CD14-positive monocyte (primary cell): ENCODE data around the gene FXYD2. TPM values are rescaled to one million over a fixed set of nuclear protein-coding genes. Genes with fewer than 3 reads are reported as not detected.

ENCODE experiments used
- DNase-seq, 3 donors: peaks; one replicate each; pipeline ENCODE4 v3.0.0-alpha.2; 2011 to 2022
- H2AFZ ChIP-seq: 2 replicates; pipeline ENCODE4 v1.6.0; 2012; ENCODE audit warnings: mild to moderate bottlenecking, low read depth, low read length, inconsistent platforms; ENCODE audit not compliant: insufficient read depth, poor library complexity, severe bottlenecking
- H3K27ac ChIP-seq, 2 donors: 1 replicate in 1 of 2; 2 replicates in 1 of 2; pipeline ENCODE4 v1.5.1; 2012 to 2013; ENCODE audit warnings: low read length in 2 of 2, control low read depth in 1 of 2, inconsistent platforms in 1 of 2, low read depth in 1 of 2, mild to moderate bottlenecking in 1 of 2
- H3K27me3 ChIP-seq, 2 donors: one replicate each; pipeline versions ENCODE4 v1.6.0 to v1.6.1; 2011 to 2013; ENCODE audit warnings: low read length in 2 of 2; ENCODE audit not compliant: control insufficient read depth in 2 of 2, insufficient read depth in 2 of 2
- H3K36me3 ChIP-seq, 2 donors: replicated peaks in 1 of 2; 1 replicate in 1 of 2; 2 replicates in 1 of 2; pipeline versions ENCODE4 v1.5.1 to v1.6.1; 2012 to 2013; ENCODE audit warnings: low read length in 2 of 2, control low read depth in 1 of 2, inconsistent platforms in 1 of 2, mild to moderate bottlenecking in 1 of 2; ENCODE audit not compliant: insufficient read depth in 2 of 2, control insufficient read depth in 1 of 2
- H3K4me1 ChIP-seq, 2 donors: 1 replicate in 1 of 2; 2 replicates in 1 of 2; pipeline versions ENCODE4 v1.5.1 to v1.6.1; 2012 to 2013; ENCODE audit warnings: low read length in 2 of 2, control low read depth in 1 of 2, inconsistent platforms in 1 of 2, mild to moderate bottlenecking in 1 of 2, moderate library complexity in 1 of 2; ENCODE audit not compliant: insufficient read depth in 2 of 2, control insufficient read depth in 1 of 2
- H3K4me2 ChIP-seq: replicated peaks from 2 replicates; pipeline ENCODE3; 2012; ENCODE audit warnings: low read length, moderate library complexity, mild to moderate bottlenecking; ENCODE audit not compliant: poor library complexity, severe bottlenecking; ENCODE audit errors: extremely low read depth
- H3K4me3 ChIP-seq, 3 experiments: fragments of 200-600 bp in 1 of 3; sonication (generic) in 1 of 3; replicated peaks in 1 of 3; 1 replicate in 2 of 3; 2 replicates in 1 of 3; pipeline ENCODE4 v1.5.1; 2011 to 2013; ENCODE audit warnings: low read length in 3 of 3, mild to moderate bottlenecking in 3 of 3, control low read depth in 2 of 3, low read depth in 2 of 3, inconsistent platforms in 1 of 3, moderate library complexity in 1 of 3
- H3K79me2 ChIP-seq: 2 replicates; pipeline ENCODE4 v1.6.0; 2012; ENCODE audit warnings: mild to moderate bottlenecking, control low read depth, inconsistent platforms, low read length, moderate library complexity; ENCODE audit not compliant: insufficient read depth
- H3K9ac ChIP-seq: 2 replicates; pipeline ENCODE4 v1.6.0; 2017; ENCODE audit warnings: low read length, mild to moderate bottlenecking; ENCODE audit not compliant: insufficient read depth, poor library complexity, severe bottlenecking
- H3K9me3 ChIP-seq, 2 donors: replicated peaks in 1 of 2; 1 replicate in 1 of 2; 2 replicates in 1 of 2; pipeline versions ENCODE4 v1.5.1 to v1.6.1; 2012 to 2013; ENCODE audit warnings: low read length in 2 of 2, control low read depth in 1 of 2; ENCODE audit not compliant: control insufficient read depth in 1 of 2, insufficient read depth in 1 of 2
- H4K20me1 ChIP-seq: 2 replicates; pipeline ENCODE4 v1.6.0; 2012; ENCODE audit warnings: mild to moderate bottlenecking, low read length, control low read depth, moderate library complexity; ENCODE audit not compliant: insufficient read depth
- H3K27ac Mint-ChIP-seq, 7 donors: one replicate each; pipeline ENCODE4 v1.8.0; 2020; ENCODE audit warnings: mild to moderate bottlenecking in 7 of 7, mixed read lengths in 7 of 7, moderate library complexity in 6 of 7, inconsistent platforms in 2 of 7
- H3K27me3 Mint-ChIP-seq, 3 donors: one replicate each; pipeline ENCODE4 v1.8.0; 2021 to 2022; ENCODE audit warnings: low read depth in 3 of 3, mild to moderate bottlenecking in 3 of 3, mixed read lengths in 3 of 3, moderate library complexity in 3 of 3, inconsistent platforms in 1 of 3
- H3K36me3 Mint-ChIP-seq, 2 donors: one replicate each; pipeline ENCODE4 v1.8.0; 2020; ENCODE audit warnings: mixed read lengths in 2 of 2, inconsistent platforms in 1 of 2, mild to moderate bottlenecking in 1 of 2
- H3K4me1 Mint-ChIP-seq: one replicate; pipeline ENCODE4 v1.8.0; 2020; ENCODE audit warnings: mild to moderate bottlenecking, mixed read lengths
- H3K4me3 Mint-ChIP-seq, 2 donors: one replicate each; pipeline ENCODE4 v1.8.0; 2020; ENCODE audit warnings: mild to moderate bottlenecking in 2 of 2, mixed read lengths in 2 of 2, moderate library complexity in 1 of 2
- H3K9me3 Mint-ChIP-seq, 7 donors: one replicate each; pipeline ENCODE4 v1.8.0; 2020 to 2022; ENCODE audit warnings: mixed read lengths in 7 of 7, mild to moderate bottlenecking in 6 of 7, moderate library complexity in 6 of 7, inconsistent platforms in 2 of 7
- CTCF ChIP-seq: fragments of 200-600 bp; IDR thresholded peaks from one replicate; pipeline ENCODE4 v1.8.0; 2022; ENCODE audit warnings: antibody characterized with exemption, mild to moderate bottlenecking
- WGBS: methylation state at CpG from one replicate; pipeline ENCODE4 v1.1.5; 2013; ENCODE audit warnings: missing lambda C conversion rate; ENCODE audit not compliant: insufficient coverage; 5-methylcytosine and 5-hydroxymethylcytosine counted together
- intact Hi-C, 2 donors: fragments of 100-400 bp; cut with micrococcal nuclease; formaldehyde crosslinking; loops; one replicate each; pipeline versions ENCODE4 v1.15.0 to v1.15.1; 2023
- polyA plus RNA-seq, 3 donors: library from polyadenylated mRNA; depleted of rRNA in 1 of 3; unstranded in 2 of 3; stranded (reverse) in 1 of 3; fragments of 300-500 nt in 2 of 3; fragments of >200 nt in 1 of 3; fragmentation: Illumina TruSeq in 2 of 3; gene quantifications; 1 replicate in 2 of 3; 2 replicates in 1 of 3; pipeline ENCODE4 v1.2.3, GENCODE V29; 2012 to 2021

Gene FXYD2
- polyA plus RNA-seq, 3 donors, result 0.96 to 4.4 (median 2.5) TPM

- H3K79me2 ChIP-seq, result no peaks in the 10 kb centered on the region
These were observed 9.2 kb downstream of the FXYD2 start for GRCh38 chr11:117815262-117815803.

GRCh38 chr11:117814766-117815261, 9.7 kb downstream of the FXYD2 start:
- Histone ChIP-seq H3K36me3 (no peaks in the 10 kb centered on the region), H3K27ac (peak overlapping the region; percentile 99 to 100), H3K27me3 (no peaks in the 10 kb centered on the region), H3K4me1 (peaks cover 62 to 63% of the 10 kb centered on the region in 2 donors), H3K79me2 (no peaks in the 10 kb centered on the region), H2AFZ (peak overlapping the region; percentile 10), H3K4me2 (peak overlapping the region; percentile 37), H3K9ac (peak overlapping the region; percentile 79), H3K9me3 (no peaks in the 10 kb centered on the region), H3K4me3 (peak overlapping the region in 1 of 3 experiments; percentile 26), H4K20me1 (no peaks in the 10 kb centered on the region)
- DNase-seq, result peak; percentile 71 to 82 (median 81)
- Mint-ChIP-seq H3K27me3 (peaks cover 2 to 5% (median 4%) of the 10 kb centered on the region in 3 donors), H3K4me1 (peaks cover 53% of the 10 kb centered on the region), H3K27ac (peak overlapping the region; percentile 95 to 99 (median 99)), H3K9me3 (peaks cover 0 to 3% (median 0%) of the 10 kb centered on the region in 7 donors), H3K36me3 (no peaks in the 10 kb centered on the region), H3K4me3 (peak overlapping the region; percentile 37 to 53)
- TF ChIP-seq CTCF, result no peak
- WGBS, result 3% methylated on average over 8 of the region's 14 CpGs
- intact Hi-C loops, result loop anchor here in 1 of 2 donors (5.0 kb wide), 2 partner anchors 172 to 388 kb away; partner anchors contain the start of gene IL10RA

More at GRCh38 chr11:117815262-117815803, 9.2 kb downstream of the FXYD2 start:
- H4K20me1 ChIP-seq, result no peaks in the 10 kb centered on the region
- peak overlapping the region; percentile 99 to 100 for H3K27ac ChIP-seq
- no peak for TF ChIP-seq CTCF
- H3K9ac ChIP-seq, result peak overlapping the region; percentile 79
- Mint-ChIP-seq H3K4me3 (peak overlapping the region in 1 of 2 donors; percentile 53), H3K36me3 (no peaks in the 10 kb centered on the region), H3K27me3 (peaks cover 2 to 4% (median 2%) of the 10 kb centered on the region in 3 donors), H3K4me1 (peaks cover 52% of the 10 kb centered on the region), H3K27ac (peak overlapping the region; percentile 95 to 99 (median 99)), H3K9me3 (peaks cover 0 to 3% (median 0%) of the 10 kb centered on the region in 7 donors)
- peak overlapping the region; percentile 37 for H3K4me2 ChIP-seq
- WGBS, result 0% methylated on average over 5 of the region's 7 CpGs
- H3K4me3 ChIP-seq, result peak overlapping the region in 1 of 3 experiments; percentile 26
- H3K9me3 ChIP-seq, result no peaks in the 10 kb centered on the region
- H2AFZ ChIP-seq, result no peak overlapping the region
- H3K36me3 ChIP-seq, result no peaks in the 10 kb centered on the region
- intact Hi-C loops, result loop anchor here in 1 of 2 donors (5.0 kb wide), 2 partner anchors 172 to 388 kb away; partner anchors contain the start of gene IL10RA
- H3K4me1 ChIP-seq, result peaks cover 62 to 63% of the 10 kb centered on the region in 2 donors
- DNase-seq, result peak; percentile 97 to 98 (median 98)
- H3K27me3 ChIP-seq, result no peaks in the 10 kb centered on the region
